OCI-LY1 (cell line): Measurements from ENCODE around the gene PRKCE.

Experiments
- H2AFZ ChIP-seq: fragments of 200-600 bp; sonication (generic), shearing (Covaris generic); 2 replicates; pipeline ENCODE4 v1.6.0; 2014; ENCODE audit warnings: antibody characterized with exemption, mild to moderate bottlenecking, low read length
- H3F3A ChIP-seq: fragments of 200-600 bp; sonication (generic), shearing (Covaris generic); 2 replicates; pipeline ENCODE4 v1.6.0; 2014; ENCODE audit warnings: mild to moderate bottlenecking, antibody characterized with exemption, low read length, moderate library complexity; ENCODE audit not compliant: insufficient read depth
- H3K27ac ChIP-seq: fragments of 200-600 bp; sonication (generic); 2 replicates; pipeline ENCODE4 v1.5.1; 2014; ENCODE audit warnings: low read length, mixed run types, mild to moderate bottlenecking, low read depth; ENCODE audit not compliant: poor library complexity, severe bottlenecking
- H3K27me3 ChIP-seq: fragments of 200-600 bp; sonication (generic); 2 replicates; pipeline ENCODE4 v1.6.0; 2014; ENCODE audit warnings: antibody characterized with exemption, mild to moderate bottlenecking, low read length, moderate library complexity; ENCODE audit not compliant: insufficient read depth
- H3K36me3 ChIP-seq: fragments of 200-600 bp; sonication (generic); 2 replicates; pipeline ENCODE4 v1.6.1; 2014; ENCODE audit warnings: mild to moderate bottlenecking, antibody characterized with exemption, low read length, moderate library complexity, mixed read lengths; ENCODE audit not compliant: insufficient read depth
- H3K4me1 ChIP-seq: fragments of 200-600 bp; sonication (generic); 2 replicates; pipeline ENCODE4 v1.5.1; 2014; ENCODE audit warnings: mild to moderate bottlenecking, low read length, moderate library complexity; ENCODE audit not compliant: insufficient read depth, severe bottlenecking
- H3K4me2 ChIP-seq: fragments of 200-600 bp; sonication (generic), shearing (Covaris generic); 2 replicates; pipeline ENCODE4 v1.6.1; 2014; ENCODE audit warnings: low read length
- H3K4me3 ChIP-seq: fragments of 200-600 bp; sonication (generic); 2 replicates; pipeline ENCODE4 v1.5.1; 2014; ENCODE audit warnings: low read length, low read depth, mild to moderate bottlenecking, mixed read lengths; ENCODE audit not compliant: poor library complexity, severe bottlenecking
- H3K79me2 ChIP-seq: fragments of 200-600 bp; shearing (Covaris generic); 2 replicates; pipeline ENCODE4 v1.6.1; 2016; ENCODE audit warnings: mixed run types, low read length, mixed read lengths; ENCODE audit not compliant: insufficient read depth
- H3K9ac ChIP-seq: fragments of 200-600 bp; sonication (generic), shearing (Covaris generic); 2 replicates; pipeline ENCODE4 v1.6.1; 2014; ENCODE audit warnings: mild to moderate bottlenecking, low read length, mixed read lengths
- H3K9me2 ChIP-seq: fragments of 200-600 bp; sonication (generic), shearing (Covaris generic); 2 replicates; pipeline ENCODE4 v1.6.1; 2014; ENCODE audit warnings: low read depth, mild to moderate bottlenecking, low read length, mixed read lengths
- H3K9me3 ChIP-seq: fragments of 200-600 bp; shearing (Covaris generic); 2 replicates; pipeline ENCODE4 v1.6.1; 2014; ENCODE audit warnings: low read length, mixed read lengths
- H4K20me1 ChIP-seq: fragments of 200-600 bp; sonication (generic), shearing (Covaris generic); 2 replicates; pipeline ENCODE4 v1.6.0; 2016; ENCODE audit warnings: mild to moderate bottlenecking, low read length; ENCODE audit not compliant: insufficient read depth
- CTCF ChIP-seq: fragments of 200-600 bp; sonication (generic), shearing (Covaris generic); IDR thresholded peaks from 2 replicates; pipeline ENCODE4 v1.5.1; 2017; ENCODE audit warnings: mild to moderate bottlenecking, antibody characterized with exemption, low read length, moderate library complexity, mixed read lengths
- EZH2 ChIP-seq: fragments of 200-600 bp; sonication (generic), shearing (Covaris generic); IDR thresholded peaks from 2 replicates; pipeline ENCODE4 v1.8.0; 2017; ENCODE audit warnings: borderline replicate concordance, mixed run types, mild to moderate bottlenecking, antibody characterized with exemption, low read length, moderate library complexity, mixed read lengths

Gene PRKCE

GRCh38 chr2:45935791-45936622 is 284.5 kb downstream of the PRKCE start:
- Histone ChIP-seq H2AFZ (no peak overlapping the region), H3K9me3 (no peaks in the 10 kb centered on the region), H3F3A (no peaks in the 10 kb centered on the region), H4K20me1 (no peaks in the 10 kb centered on the region), H3K9me2 (no peaks in the 10 kb centered on the region), H3K9ac (no peak overlapping the region), H3K36me3 (peaks cover 7% of the 10 kb centered on the region; the same call in 1 of the 2 replicates), H3K4me3 (no peak overlapping the region), H3K79me2 (0 out of 2 replicates have a peak, but pooled peaks cover 3% of the 10 kb centered on the region), H3K27me3 (no peaks in the 10 kb centered on the region), H3K27ac (no peak overlapping the region), H3K4me1 (no peaks in the 10 kb centered on the region), H3K4me2 (no peak overlapping the region)
- TF ChIP-seq CTCF, result peak; percentile 53
- no peak for TF ChIP-seq EZH2

DNA sequence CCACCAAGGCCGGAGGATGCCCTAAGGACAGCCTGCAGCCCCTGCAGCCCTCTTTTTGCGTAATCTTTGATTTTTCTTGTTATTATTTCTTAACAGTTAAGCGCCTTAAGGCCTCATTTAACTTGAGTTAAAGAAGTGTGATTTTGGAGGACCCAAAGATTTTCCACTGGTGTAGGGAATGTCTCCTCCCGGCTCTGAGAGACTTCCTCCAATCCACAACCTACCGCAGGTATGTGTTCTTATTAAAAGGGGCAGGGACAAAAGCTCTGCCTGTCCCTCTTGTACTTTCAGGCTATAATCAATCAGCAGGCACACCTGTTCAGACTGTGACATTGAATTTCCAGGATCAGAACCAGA is 285.1 kb downstream of the PRKCE start:
- no peak for TF ChIP-seq EZH2
- TF ChIP-seq CTCF, result no peak
- H3K27me3 ChIP-seq, result no peaks in the 10 kb centered on the region
- H3K9me3 ChIP-seq, result no peaks in the 10 kb centered on the region
- 0 out of 2 replicates have a peak, but pooled peaks cover 3% of the 10 kb centered on the region for H3K79me2 ChIP-seq
- H2AFZ ChIP-seq, result no peak overlapping the region
- H3K4me1 ChIP-seq, result no peaks in the 10 kb centered on the region
- H3K27ac ChIP-seq, result no peak overlapping the region
- peaks cover 7% of the 10 kb centered on the region; the same call in 1 of the 2 replicates for H3K36me3 ChIP-seq
- H3F3A ChIP-seq, result no peaks in the 10 kb centered on the region
- no peak overlapping the region for H3K9ac ChIP-seq
- no peaks in the 10 kb centered on the region for H3K9me2 ChIP-seq
- no peak overlapping the region for H3K4me2 ChIP-seq
- H3K4me3 ChIP-seq, result no peak overlapping the region
- no peaks in the 10 kb centered on the region for H4K20me1 ChIP-seq

DNA sequence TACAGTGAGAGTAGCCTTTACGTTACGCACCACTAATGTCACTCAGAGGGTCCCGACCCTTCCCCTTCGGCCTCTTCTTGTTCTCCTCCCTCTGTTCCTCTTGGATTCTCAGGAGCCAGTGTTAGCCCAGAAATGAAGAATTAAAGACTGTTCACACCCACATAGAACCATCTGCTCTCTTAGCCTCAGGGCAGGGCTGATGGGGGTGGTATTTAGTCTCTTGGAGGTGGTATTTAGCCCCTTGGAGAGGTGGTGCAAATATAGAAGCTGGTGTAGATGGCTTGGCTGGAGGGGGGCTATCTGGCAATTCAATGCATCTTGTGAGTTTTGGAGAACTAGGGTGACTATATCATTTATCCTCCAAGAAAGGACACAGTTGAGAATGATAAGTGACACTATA is 286.5 kb downstream of the PRKCE start:
- H3K9ac ChIP-seq, result no peak overlapping the region
- no peak overlapping the region for H3K4me2 ChIP-seq

More for the DNA sequence above, 286.5 kb downstream of the PRKCE start:
- Histone ChIP-seq H3K79me2 (no peaks in the 10 kb centered on the region), H3K36me3 (peaks cover 7% of the 10 kb centered on the region; the same call in 1 of the 2 replicates), H3K9me3 (no peaks in the 10 kb centered on the region), H3K4me3 (no peak overlapping the region), H2AFZ (no peak overlapping the region), H3K9me2 (no peaks in the 10 kb centered on the region), H3K4me1 (no peaks in the 10 kb centered on the region), H3K27me3 (no peaks in the 10 kb centered on the region), H3K27ac (no peak overlapping the region), H4K20me1 (no peaks in the 10 kb centered on the region), H3F3A (no peaks in the 10 kb centered on the region)
- TF ChIP-seq EZH2 (no peak), CTCF (no peak)
